Measurements from ENCODE around the gene LUZP1.

The LUZP1 gene

DNA sequence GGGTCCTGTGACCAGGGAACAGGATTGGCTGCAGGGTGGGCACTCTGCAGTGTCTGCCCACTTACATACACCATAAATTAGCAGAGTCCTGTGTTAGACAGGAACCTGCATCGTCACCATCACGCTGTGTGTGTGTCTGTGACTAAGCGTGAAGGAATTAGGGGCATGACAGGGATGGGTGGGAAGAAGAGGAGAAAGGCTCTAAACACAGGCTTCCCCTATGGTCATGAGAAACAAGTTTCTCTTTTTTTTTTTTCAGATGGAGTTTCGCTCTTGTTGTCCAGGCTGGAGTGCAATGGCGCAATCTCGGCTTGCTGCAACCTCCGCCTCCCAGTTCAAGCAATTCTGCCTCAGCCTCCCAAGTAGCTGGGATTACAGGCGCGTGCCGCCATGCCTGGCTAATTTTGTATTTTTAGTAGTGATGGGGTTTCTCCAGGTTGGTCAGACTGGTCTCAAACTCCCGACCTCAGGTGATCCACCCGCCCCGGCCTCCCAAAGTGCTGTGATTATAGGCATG, 20.3 kb upstream of the LUZP1 start:
- DNase-seq (ENCODE audit: low read depth in 2 of 2), result peak; percentile 77 to 81

DNA sequence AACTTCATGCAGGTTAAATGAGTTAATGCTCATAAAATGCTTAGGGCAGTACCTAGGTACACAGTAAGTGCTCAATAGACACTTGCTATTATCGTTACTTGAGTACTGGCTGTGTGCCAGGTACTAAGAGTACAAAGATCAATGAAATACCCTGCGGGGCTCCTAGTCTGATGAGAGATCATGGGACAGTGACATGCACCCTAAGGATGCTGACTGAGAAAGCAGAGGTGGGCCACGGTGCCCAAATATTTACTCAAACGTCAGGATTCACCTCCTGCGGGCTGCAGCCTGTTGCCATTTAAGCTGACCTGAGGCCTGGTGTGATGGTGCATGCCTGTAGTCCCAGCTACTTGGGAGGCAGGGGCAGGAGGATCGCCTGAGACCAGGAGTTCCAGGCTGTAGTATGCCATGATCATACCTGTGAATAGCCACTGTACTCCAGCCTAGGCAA, 19.8 kb upstream of the LUZP1 start:
- no peak for DNase-seq (ENCODE audit: low read depth in 2 of 2)

DNA sequence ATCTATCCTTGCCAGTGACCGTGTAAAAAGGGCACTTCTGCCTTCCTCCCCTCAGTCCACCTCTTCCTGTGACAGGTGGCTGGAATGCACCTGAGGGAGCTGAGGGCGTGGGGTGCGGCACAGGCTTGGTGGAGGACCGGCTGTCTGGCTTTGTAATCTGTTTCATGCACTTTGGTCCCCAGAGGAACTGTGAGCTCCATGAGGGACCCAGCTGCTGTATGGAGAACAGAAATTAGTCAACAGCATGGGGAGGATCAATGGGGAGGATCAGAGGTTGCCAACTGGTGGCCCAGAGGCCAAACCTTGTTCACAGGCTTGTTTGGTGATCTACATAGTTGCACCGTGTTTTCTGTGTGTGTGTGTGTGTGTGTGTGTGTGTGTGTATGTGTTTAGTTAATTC, 19.0 kb upstream of the LUZP1 start:
- DNase-seq (ENCODE audit: low read depth in 2 of 2), result no peak

DNA sequence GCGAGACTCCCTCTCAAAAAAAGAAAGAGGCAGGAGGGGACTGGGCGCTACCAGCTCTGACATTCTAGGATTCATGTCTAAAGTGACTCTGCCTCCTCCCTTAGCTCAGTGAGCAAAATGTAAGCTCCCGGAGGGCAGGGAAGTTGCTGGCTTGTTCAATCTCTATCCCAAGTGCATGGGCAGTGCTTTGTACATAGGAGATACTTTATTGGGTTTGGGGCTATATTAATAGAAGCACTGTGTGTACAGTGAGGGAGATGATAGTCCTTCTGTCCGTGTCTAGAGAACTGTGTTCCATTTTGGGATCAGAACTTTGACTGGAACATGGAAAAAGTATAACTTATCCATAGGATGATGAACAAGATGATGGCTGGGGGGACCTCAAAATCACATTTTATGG, 16.7 kb upstream of the LUZP1 start:
- DNase-seq (ENCODE audit: low read depth in 2 of 2), result no peak

DNA sequence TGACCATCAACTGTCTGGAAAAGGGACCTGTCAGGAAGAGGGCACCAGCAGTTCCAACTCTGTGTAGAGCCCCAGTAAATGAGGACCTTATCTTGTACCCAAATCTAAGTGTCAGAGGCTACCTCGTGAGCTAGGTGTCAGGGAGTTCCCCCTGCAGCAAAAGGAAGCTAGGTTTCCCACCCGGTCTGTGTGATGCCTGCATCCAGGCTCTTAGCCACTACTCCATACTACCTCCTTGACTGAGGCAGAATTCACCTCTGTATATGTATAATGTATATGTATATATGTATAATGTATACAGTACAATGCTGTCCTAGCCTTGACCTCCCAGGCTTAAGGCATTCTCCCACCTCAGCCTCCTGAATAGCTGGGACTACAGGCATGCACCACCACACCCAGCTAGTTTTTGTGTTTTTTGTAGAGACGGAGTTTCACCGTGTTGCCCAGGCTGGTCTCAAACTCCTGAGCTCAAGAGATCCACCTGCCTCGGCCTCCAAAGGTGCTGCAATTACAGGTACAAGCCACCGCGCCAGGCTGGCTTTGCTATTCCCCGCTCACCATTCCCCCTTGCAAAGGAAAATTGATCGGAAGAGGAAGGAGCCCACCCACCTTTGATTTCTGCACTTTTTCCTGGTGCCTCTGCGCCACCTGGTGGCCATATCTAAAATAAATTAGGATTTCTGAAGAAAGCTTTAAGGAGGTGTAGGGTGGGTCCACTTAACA, 15.7 kb upstream of the LUZP1 start:
- DNase-seq (ENCODE audit: low read depth in 2 of 2), result no peak

DNA sequence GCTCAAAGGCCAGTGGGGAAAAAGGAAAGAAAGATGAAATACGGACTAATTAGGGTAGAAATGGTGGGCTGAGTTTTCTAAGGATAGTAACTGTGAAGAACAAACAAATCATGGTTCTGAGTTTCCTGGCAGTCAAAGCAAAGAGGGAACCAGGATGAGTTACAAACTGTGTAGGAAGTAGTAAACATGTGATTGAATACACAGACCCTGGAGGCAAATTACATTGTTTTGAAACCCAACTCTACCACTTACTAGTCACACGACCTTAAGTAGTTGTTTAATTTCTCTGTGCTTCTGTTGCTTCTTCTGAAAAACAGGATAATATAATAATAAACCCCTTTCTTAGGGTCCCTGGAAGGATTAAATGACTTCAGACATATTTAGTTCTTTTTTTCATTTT, 11.2 kb upstream of the LUZP1 start:
- DNase-seq (ENCODE audit: low read depth in 2 of 2), result no peak

DNA sequence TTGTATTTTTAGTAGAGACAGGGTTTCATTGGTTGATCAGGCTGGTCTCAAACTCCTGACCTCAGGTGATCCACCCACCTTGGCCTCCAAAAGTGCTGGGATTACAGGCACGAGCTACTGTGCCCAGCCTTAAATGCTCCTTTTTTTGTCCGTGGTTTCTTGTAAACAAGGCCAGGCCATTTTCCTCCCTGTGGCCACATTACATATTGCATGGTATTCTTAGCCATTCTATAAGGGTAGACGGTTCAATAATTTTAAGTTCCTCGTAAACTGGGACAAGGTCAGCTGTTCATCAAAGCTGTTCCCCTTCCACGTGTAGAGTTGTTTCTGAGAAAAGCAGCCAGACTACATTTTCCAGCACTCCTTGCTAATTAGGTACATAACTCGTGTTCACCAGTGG, 10.3 kb upstream of the LUZP1 start:
- no peak for DNase-seq (ENCODE audit: low read depth in 2 of 2)

DNA sequence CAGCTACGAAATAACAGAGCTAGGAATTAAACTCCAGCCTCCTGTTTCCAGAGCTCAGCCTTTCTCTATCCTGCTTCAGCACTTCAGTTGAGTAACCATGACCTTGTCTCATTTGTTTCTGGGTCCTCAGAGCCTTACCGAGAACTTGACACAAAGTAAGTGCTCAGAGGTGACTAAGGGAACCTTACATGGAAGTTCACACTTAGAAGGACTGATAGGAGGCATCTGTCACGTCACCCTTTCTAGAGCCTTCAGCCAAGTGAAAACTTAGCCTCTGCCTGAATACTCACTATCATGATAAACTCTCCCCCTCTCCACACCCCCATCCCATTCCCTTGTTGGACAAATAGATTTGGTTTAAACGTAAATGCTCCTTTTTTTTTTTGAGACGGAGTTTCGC, 9.8 kb upstream of the LUZP1 start:
- DNase-seq (ENCODE audit: low read depth in 2 of 2), result no peak

DNA sequence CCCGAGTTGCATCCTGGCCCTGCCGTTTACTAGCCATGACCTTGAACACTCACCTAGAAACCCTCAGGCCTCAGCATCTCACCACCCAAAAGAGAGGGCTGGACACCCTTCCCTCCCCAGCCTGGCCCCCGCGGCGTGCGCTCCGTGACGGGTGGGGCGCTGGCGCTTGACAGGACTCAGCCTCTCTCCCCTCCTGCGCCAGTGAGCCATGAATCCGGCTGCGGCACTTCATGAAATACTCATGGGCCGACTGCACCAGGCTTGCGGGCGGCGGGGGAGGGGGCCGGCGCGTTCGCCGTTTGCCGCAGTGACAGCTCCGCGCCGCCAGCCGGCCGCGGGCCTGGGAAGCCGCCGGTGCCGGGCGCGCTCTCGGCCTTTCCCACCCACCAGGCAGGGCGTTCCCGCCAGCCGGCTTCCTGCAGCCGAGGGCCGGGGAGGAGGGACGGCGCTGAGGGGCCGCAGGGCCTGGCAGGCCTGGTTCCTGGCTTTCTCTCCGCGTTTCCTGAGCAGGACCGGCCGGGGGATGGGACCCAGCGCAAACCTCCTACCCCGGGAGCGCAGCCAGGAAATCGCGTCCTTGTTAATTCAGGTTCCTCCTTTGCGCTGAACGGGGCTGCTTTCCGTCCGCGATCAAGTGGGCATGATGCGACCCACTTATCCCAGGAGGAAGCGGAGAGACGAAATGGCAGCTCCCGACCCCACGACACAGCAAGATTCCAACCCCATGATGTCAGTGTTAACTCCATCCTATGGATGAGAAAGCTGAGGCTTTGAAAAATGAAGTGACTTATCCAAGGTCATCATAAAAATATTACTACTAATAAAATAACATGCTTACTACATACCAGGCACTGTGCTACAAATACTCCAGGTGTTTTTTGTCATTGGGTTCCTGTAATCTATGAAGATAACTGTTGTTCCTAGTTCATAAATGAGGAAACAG, 9.1 kb upstream of the LUZP1 start:
- peak; percentile 51 to 60 for DNase-seq (ENCODE audit: low read depth in 2 of 2)

DNA sequence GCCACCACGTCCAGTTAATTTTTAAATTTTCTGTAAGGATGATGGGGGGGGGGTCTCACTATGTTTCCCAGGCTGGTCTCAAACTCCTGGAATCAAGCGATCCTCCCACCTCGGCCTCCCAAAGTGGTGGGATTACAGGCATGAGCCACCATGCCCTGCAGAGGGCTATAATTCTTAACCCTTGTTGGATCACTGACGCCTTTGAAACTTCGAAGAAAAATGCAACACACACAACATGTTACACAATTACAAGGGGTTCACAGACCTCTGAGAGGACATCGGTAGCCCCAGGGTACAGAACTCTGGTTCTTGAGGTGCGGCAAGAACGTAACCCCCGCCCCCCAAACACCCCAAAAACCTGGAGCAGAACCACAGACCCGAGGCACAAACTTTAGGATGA, 8.4 kb upstream of the LUZP1 start:
- no peak for DNase-seq (ENCODE audit: low read depth in 2 of 2)

DNA sequence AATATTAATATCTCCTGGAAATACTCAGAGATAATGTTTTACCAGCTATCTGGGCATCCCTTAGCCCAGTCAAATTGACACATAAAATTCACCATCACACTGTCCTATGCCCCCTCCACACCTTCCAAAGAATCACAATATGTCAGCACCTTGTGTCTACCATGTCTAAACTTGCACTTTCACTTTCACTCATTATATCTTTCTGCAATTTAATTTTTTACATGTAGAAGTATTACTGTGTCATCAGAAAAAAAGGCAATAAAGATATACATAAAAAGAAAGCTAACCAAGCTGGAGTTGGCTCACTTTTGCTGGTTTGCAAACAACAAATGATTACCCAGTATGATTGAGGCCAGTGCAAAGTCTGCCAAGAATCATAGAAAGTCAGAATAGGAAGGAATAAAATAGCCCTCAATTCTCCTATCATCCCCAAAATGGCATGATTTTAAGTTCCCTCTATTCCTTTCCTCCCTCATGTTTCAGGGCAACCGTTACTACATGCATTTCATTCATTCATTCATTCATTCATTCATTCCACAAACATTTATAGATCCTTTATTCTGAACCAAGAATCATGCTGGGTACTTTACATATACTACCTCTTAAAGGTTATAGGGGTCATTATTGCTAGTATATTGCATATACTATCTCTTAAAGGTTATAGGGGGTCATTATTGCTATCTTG, 5.9 kb upstream of the LUZP1 start:
- DNase-seq (ENCODE audit: low read depth in 2 of 2), result no peak

DNA sequence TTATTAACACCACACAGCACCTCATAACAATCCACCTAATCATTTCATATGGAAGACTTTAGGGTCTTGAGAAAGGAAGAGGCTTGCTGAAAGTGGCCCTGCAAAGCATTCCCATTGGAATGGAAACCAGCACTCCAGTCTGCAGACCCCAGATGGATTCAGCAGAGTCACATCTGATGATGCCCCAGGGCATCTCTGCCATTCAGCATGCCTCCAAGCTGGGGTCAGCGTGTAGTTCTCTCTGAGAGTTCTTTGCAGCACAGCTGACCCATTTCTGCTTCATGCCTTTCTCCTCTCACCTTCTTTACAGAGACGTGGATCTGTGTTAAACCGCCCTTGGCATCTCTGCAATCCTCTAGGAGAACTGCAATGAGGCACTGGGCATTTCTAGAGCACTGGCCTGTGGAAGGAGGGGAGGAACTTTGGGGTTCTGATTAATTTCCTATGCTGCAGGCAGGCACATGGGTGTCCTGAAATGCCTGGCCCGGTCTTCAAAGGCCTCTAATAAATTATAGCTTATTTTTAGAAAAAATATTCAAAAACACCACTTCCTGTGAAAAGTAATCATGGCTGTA, 2.6 kb upstream of the LUZP1 start:
- no peak for DNase-seq (ENCODE audit: low read depth in 2 of 2)

DNA sequence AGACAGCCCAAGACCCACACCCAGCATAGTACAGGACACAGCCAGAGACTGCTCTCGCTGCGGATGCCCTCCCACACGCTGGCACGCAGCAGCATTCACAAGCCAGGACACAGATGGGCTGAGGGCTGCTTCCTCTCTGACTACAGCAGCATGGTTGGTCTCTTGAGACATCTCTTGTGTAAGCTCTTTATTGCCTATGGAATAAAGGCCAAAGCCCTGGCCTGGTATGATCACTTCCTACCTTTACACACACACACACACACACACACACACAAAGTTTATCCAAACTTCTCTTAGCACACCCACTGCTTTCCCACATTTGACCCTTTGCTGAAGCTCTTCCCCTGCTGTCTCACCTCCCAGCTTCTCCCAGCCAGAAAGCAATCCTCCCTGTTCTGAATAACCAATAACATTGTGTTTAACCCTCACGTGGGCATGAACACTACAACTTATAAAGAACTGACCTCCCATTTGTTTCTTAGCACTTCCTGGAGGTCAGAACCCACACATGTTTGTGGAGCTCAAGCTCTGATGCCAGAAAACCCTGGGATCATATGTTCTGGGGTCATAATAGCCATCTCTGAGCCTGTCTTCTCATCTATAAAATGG, 1.2 kb upstream of the LUZP1 start:
- peak; percentile 51 to 53 for DNase-seq (ENCODE audit: low read depth in 2 of 2)

DNA sequence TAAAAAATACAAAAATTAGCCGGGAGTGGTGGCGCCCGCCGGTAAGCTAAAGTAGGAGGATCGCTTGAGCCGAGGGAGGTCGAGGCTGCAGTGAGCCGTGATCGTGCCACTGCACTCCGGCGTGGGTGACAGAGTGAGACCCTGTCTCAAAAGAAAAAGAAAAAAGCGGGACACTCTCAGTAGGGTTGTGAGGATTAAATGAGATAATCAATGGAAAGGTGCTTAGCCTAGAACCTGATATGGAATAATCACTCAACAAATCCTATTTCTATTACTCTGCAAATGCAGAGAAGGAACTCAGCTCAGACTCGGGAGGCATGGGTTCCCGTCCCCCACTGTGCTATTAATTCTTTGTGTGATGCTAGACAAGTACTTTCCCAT, 529 bp upstream of the LUZP1 start:
- no peak for DNase-seq (ENCODE audit: low read depth in 2 of 2)

DNA sequence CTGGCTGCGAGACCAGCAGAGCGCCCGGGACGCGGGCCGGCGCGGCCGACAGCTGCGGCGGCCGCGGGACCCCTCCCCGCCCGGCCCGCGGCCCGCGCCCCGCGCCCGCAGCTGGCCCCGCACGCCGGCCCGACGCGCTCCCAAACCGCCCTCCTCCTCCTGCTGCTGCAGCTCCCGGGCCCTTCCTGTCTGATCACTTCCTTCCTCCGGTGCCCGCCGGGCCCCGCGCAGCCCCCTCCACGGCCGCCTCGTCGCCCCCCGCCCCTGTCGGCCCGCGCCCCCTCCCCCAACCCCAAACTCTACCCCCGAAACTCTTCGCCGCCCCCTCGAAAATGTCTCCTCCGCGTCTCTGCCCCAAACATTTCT, 594 bp downstream of the LUZP1 start:
- DNase-seq (ENCODE audit: low read depth in 2 of 2), result no peak

DNA sequence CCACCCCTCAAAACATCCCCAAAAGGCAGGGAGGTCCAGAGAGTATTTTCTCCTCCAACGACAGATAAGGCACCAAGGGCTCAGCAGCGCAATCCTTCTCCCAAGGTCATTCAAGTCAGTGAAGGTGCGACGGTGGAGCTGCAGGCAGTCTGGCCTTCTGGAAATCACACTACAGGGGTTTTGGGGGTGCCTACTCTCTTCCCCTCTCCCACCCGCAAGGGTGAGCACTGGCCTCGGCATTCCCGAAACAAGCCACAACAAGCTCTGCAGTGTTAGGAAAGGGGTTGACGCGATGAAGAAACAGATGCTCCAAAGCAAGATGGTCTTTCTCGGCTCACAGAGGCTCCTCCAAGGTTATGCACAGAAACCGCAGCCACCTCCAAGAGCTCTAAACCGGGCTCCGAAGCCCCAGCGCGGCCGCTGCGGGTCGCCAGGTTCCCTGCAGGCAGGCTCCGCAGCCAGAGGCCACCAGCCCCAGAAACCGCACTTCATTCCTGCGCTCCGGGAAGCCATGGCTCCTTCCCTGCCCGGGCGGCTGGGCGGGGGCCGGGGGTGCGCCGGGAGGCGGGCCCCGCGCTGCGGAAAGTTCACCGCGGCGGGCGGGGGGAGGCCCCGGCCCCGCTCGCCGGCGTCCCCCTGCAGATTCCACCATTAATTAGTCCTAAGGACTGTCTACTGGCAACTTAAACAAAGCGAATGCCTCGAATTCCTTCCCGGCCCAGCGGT, 1.1 kb downstream of the LUZP1 start:
- DNase-seq (ENCODE audit: low read depth in 2 of 2), result peak in 1 of 2 experiments; percentile 36

DNA sequence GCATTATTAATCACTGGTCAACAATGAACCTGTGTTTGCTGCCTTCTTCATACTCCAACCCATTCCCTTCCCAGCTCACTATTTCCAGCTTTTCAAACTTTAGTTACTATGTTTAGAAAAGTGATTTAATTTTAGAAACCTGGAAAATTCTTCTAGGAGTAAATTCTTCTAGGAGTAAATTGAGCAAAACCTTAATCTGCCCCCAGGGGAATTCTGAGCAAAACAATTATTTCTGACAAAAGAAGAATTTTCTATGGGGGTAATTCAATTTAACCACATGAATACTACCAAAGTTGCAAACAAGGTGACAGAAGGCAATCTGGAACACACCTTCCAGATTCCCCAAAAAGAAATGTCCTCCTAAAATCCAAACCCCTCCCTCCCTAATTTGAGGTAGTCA, 1.8 kb downstream of the LUZP1 start:
- no peak for DNase-seq (ENCODE audit: low read depth in 2 of 2)

DNA sequence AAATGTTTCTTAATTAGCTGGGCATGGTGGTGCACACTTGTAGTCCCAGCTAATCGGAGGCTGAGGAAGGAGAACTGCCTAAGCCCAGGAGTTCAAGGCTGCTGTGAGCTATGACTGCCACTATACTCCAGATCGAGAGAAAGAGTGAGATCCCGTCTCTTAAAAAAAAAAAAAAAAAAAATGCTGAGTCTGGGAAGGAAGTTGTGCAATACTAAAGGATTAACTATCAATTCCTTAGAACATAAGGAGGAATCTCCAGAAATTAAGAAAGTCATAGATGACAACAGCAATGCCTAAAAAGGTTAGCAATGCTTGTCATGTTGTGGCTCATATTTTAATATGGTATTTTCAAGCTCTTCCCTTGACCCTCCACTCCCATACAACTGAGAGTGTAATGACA, 5.3 kb downstream of the LUZP1 start:
- DNase-seq (ENCODE audit: low read depth in 2 of 2), result no peak

DNA sequence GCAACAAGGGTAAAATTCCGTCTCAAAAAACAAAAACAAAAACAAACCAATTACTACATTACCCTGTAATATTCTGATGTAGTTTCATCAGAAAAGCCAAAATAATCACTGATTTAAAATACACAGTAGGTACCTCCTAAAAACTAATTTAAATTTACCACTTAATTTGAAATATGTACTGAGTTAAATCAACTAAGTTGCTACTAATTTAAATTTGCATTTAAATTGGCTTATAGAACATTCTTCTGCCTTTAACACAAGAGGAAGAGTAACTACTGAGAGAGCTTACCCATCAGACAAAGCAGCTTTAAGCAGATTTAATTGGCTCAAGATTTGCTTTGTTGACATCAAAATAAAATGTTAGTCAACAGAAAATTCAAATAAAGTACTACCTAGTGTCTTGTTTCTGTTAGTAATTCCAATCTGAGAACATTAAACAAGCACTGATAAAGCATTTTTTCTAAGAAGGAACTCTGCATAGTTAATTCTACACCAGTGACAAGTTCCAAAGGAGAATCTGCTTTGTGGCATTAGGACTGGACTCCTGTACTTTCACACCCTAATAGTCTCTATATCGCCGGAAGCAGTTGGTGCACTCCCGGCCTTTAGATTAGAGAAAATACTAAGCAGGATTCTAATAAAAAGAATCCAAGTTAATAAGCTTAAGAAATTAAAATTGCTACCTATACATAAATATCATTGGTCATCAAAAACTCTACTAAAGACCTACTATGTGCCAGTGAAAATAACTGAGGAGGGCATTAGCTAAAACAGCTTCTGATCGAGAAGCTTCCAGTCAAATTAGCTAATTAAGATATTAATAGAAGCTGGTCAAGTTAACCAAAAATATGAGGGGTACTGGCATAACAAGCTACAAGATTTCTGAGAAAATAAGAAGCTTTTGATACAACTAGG, 8.4 kb downstream of the LUZP1 start:
- DNase-seq (ENCODE audit: low read depth in 2 of 2), result no peak

DNA sequence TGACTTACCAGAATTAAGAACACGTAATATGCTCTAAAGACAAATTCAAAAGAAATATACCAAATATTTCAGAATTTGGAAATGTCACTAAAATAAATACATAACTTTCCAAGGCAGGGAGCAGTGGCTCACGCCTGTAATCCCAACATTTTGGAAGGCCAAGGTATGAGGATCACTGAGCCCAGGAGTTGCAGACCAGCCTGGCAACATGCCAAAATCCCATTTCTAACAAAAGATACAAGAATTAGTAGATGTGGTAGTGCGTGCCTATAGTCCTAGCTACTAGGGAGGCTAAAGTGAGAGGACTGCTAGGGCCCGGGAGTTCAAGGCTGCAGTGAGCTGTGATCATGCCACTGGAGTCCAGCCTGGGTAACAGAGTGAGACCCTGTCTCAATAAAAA, 11.7 kb downstream of the LUZP1 start:
- DNase-seq (ENCODE audit: low read depth in 2 of 2), result no peak

Measured in fibroblast of skin of left quadriceps (primary cell).